ENCODE results near the gene CD44.

- TF ChIP-seq, protein P1, sequence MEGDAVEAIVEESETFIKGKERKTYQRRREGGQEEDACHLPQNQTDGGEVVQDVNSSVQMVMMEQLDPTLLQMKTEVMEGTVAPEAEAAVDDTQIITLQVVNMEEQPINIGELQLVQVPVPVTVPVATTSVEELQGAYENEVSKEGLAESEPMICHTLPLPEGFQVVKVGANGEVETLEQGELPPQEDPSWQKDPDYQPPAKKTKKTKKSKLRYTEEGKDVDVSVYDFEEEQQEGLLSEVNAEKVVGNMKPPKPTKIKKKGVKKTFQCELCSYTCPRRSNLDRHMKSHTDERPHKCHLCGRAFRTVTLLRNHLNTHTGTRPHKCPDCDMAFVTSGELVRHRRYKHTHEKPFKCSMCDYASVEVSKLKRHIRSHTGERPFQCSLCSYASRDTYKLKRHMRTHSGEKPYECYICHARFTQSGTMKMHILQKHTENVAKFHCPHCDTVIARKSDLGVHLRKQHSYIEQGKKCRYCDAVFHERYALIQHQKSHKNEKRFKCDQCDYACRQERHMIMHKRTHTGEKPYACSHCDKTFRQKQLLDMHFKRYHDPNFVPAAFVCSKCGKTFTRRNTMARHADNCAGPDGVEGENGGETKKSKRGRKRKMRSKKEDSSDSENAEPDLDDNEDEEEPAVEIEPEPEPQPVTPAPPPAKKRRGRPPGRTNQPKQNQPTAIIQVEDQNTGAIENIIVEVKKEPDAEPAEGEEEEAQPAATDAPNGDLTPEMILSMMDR (IDR thresholded peaks at IDR 0.05), result no peak
- TF ChIP-seq POLR2A (IDR thresholded peaks at IDR 0.05), result no peak
- no peak for TF ChIP-seq EP300 (IDR thresholded peaks at IDR 0.05)
- peak; percentile 74 for TF ChIP-seq POLR2AphosphoS5 (IDR thresholded peaks at IDR 0.05)
Measured at GRCh38 chr11:35102267-35102666, 36.7 kb upstream of the CD44 start.

Measured in gastroesophageal sphincter (tissue), 3 donors.